Measurements from ENCODE around the gene MXI1.

Gene MXI1

GRCh38 chr10:110207011-110207804 is at the start of gene MXI1:
Gene MXI1, plus strand, starts transcription at chr10:110207605. Its CDS starts 204 bp downstream, at chr10:110207809.
- TF ChIP-seq CTCF (conservative IDR thresholded peaks at IDR 0.05), result no peak
- H3K27ac ChIP-seq, result peak within 1 kb of the TSS; percentile 93

GRCh38 chr10:110158051-110159005 is 49.1 kb upstream of the MXI1 start:
- H3K27ac ChIP-seq, result no peak overlapping the region
- TF ChIP-seq CTCF (conservative IDR thresholded peaks at IDR 0.05), result no peak

GRCh38 chr10:110160081-110160480 is 47.3 kb upstream of the MXI1 start:
- TF ChIP-seq CTCF (conservative IDR thresholded peaks at IDR 0.05), result no peak
- H3K27ac ChIP-seq, result no peak overlapping the region

GRCh38 chr10:110160522-110160921 is 46.9 kb upstream of the MXI1 start:
- TF ChIP-seq CTCF (conservative IDR thresholded peaks at IDR 0.05), result no peak

GRCh38 chr10:110162741-110163145 is 44.7 kb upstream of the MXI1 start:
- no peak overlapping the region for H3K27ac ChIP-seq
- no peak for TF ChIP-seq CTCF (conservative IDR thresholded peaks at IDR 0.05)

More at GRCh38 chr10:110160522-110160921, 46.9 kb upstream of the MXI1 start:
- H3K27ac ChIP-seq, result no peak overlapping the region

GRCh38 chr10:110163192-110163773 is 44.1 kb upstream of the MXI1 start:
- TF ChIP-seq CTCF (conservative IDR thresholded peaks at IDR 0.05), result no peak
- no peak overlapping the region for H3K27ac ChIP-seq

GRCh38 chr10:110163841-110164240 is 43.6 kb upstream of the MXI1 start:
- H3K27ac ChIP-seq, result no peak overlapping the region
- TF ChIP-seq CTCF (conservative IDR thresholded peaks at IDR 0.05), result no peak

Data from VCaP (cell line).